HG02943 (cell line): Measurements from ENCODE around the gene IGSF6.
"Not testable (repeated sequence)": the region's sequence is repeated elsewhere in the genome, so short reads cannot be mapped to it uniquely, and the experiment has no call there.

Experiments
- ATAC-seq: cut with Tn5 transposase; IDR thresholded peaks from one replicate; pipeline ENCODE4 v1.9.1; 2021; ENCODE audit warnings: mild to moderate bottlenecking, low read depth, moderate library complexity; ENCODE audit not compliant: unreplicated experiment

IGSF6 gene

GRCh38 chr16:21652453-21652852, at the start of gene IGSF6:
IGSF6 (minus strand) TSS chr16:21652608; CDS start chr16:21652598, 10 bp downstream.
- ATAC-seq, result no peak

GRCh38 chr16:21701271-21701670, 48.9 kb upstream of the IGSF6 start:
- ATAC-seq, result no peak

GRCh38 chr16:21698169-21699032, 46.0 kb upstream of the IGSF6 start:
- no peak for ATAC-seq

- ATAC-seq, result no peak
Observed at GRCh38 chr16:21697032-21697431, 44.6 kb upstream of the IGSF6 start.

- no peak for ATAC-seq
Observed at GRCh38 chr16:21694609-21695008, 42.2 kb upstream of the IGSF6 start.

- ATAC-seq, result not testable (repeated sequence)
Observed at GRCh38 chr16:21690967-21691366, 38.6 kb upstream of the IGSF6 start.

GRCh38 chr16:21689107-21689506, 36.7 kb upstream of the IGSF6 start:
- no peak for ATAC-seq

- ATAC-seq, result no peak
Observed at GRCh38 chr16:21685034-21685455, 32.6 kb upstream of the IGSF6 start.

GRCh38 chr16:21684199-21684598, 31.8 kb upstream of the IGSF6 start:
- no peak for ATAC-seq

- no peak for ATAC-seq
Observed at GRCh38 chr16:21683184-21683583, 30.8 kb upstream of the IGSF6 start.

- ATAC-seq, result not testable (repeated sequence)
Observed at GRCh38 chr16:21680714-21681113, 28.3 kb upstream of the IGSF6 start.

GRCh38 chr16:21674456-21674855, 22.0 kb upstream of the IGSF6 start:
- ATAC-seq, result not testable (repeated sequence)

GRCh38 chr16:21673469-21673868, 21.1 kb upstream of the IGSF6 start:
- no peak for ATAC-seq

GRCh38 chr16:21667575-21667974, 15.2 kb upstream of the IGSF6 start:
- ATAC-seq, result no peak

- no peak for ATAC-seq
Observed at GRCh38 chr16:21666772-21667171, 14.4 kb upstream of the IGSF6 start.

GRCh38 chr16:21664801-21665492, 12.5 kb upstream of the IGSF6 start:
- ATAC-seq, result no peak

GRCh38 chr16:21663889-21664647, 11.7 kb upstream of the IGSF6 start, which contains the start of gene OTOA:
OTOA (plus strand) TSS chr16:21663968; CDS start chr16:21678515, 14,547 bp downstream.
- no peak for ATAC-seq

- no peak for ATAC-seq
Observed at GRCh38 chr16:21659124-21659523, 6.7 kb upstream of the IGSF6 start.

GRCh38 chr16:21656795-21657768, 4.7 kb upstream of the IGSF6 start:
- ATAC-seq, result no peak

- no peak for ATAC-seq
Observed at GRCh38 chr16:21654881-21655280, 2.5 kb upstream of the IGSF6 start.
